Measurements from ENCODE around the gene JAG2. TPM values are rescaled to one million over a fixed set of nuclear protein-coding genes. Genes with fewer than 3 reads are reported as not detected.
A peak's percentile ranks its signal among the peaks of the same experiment; 100 is the strongest.

The JAG2 gene
- total and polyA plus RNA-seq, 3 donors from 2014 or later = 12.9 to 21.3 (median 20.4) TPM

DNA sequence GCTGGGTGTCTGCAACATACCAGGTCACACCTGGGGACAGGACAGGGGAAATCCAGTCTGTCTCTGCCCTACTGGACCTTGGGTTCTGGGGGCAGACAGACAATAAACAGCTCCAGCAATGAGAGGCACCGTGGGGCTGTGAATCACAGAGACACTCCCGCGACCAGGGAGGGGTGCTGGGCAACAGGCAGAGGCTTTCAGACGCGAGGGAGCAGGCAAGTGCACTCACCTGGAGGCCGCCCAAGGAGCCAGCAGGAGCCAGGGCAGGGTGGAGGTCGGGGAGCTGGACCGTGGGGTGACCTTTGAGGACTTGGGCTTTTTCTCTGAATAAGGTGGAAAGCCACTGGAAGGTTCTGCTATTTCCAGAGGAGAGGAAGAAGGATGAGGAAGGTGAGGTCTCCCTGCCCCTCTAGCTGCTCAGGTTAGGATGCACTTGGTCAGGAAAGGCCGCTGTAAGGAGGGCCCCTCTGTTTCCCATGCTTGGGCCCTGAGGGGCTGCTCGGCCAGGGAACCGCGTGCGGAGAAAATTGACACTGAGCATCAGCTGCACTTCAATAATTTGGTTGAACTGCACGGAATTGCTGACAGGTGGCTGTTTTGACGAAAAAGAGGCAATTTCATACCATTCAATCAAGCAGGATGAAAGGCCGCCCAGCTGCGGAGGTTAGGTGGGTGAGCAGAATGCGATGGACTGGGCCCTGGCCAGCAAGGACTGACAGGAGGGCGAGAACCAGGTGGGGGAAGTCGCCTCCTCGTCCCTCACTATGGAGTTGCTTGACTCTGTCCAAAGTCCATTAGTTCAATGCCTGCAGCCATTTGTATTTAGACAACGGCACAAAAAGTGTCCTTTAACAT is 42.2 kb downstream of the JAG2 start:
- WGBS, 2 donors = 73 to 82% methylated on average over 22 of the region's 22 CpGs
- Histone ChIP-seq H3K27ac (no peak overlapping the region), H3K4me3 (no peak overlapping the region), H3K4me1 (no peaks in the 10 kb centered on the region), H3K27me3 (no peaks in the 10 kb centered on the region), H3K9me3 (no peaks in the 10 kb centered on the region), H3K36me3 (ENCODE audit: low read depth, missing control alignments) (no peaks in the 10 kb centered on the region)
- DNase-seq = peak; percentile 12
- intact Hi-C loops (cut with DNase I; ENCODE audit: low total_unique reads) = no loop called here
- TF ChIP-seq POLR2A (IDR thresholded peaks at IDR 0.05) (no peak), CTCF (IDR thresholded peaks at IDR 0.05) (no peak)

DNA sequence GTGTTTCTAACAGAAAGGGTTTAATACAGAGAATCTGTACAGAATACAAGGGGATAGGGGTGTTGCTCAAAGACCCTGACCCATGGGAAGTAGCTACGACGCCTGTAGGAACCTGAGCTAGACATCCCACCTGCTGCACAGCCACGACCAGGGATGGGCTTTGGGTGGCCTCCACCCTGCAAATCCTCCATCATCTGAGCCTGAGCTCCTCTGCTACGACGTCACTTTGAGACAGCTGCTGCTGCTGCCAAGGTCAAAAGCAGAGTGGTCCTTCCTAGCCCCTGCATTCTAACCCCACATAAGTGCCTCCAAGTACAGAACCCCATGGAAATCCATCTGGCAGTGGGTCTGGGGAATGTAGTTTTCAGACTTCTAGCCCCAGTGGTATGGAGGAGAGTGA is 43.8 kb downstream of the JAG2 start:
- H3K27ac ChIP-seq = no peak overlapping the region
- WGBS, 2 donors = 61 to 76% methylated on average over 5 of the region's 5 CpGs
- no peak overlapping the region for H3K4me3 ChIP-seq
- DNase-seq = peak; percentile 4
- intact Hi-C loops (cut with DNase I; ENCODE audit: low total_unique reads) = no loop called here
- H3K9me3 ChIP-seq = no peaks in the 10 kb centered on the region
- TF ChIP-seq POLR2A (IDR thresholded peaks at IDR 0.05) = no peak
- TF ChIP-seq CTCF (IDR thresholded peaks at IDR 0.05) = no peak
- no peaks in the 10 kb centered on the region for H3K4me1 ChIP-seq
- H3K27me3 ChIP-seq = no peaks in the 10 kb centered on the region
- H3K36me3 ChIP-seq (ENCODE audit: low read depth, missing control alignments) = no peaks in the 10 kb centered on the region

- WGBS, 2 donors = 71 to 77% methylated on average over 17 of the region's 17 CpGs
- H3K27me3 ChIP-seq = no peaks in the 10 kb centered on the region
- intact Hi-C loops (cut with DNase I; ENCODE audit: low total_unique reads) = no loop called here
- no peak overlapping the region for H3K4me3 ChIP-seq
- no peak overlapping the region for H3K27ac ChIP-seq
- H3K9me3 ChIP-seq = no peaks in the 10 kb centered on the region
- no peak for TF ChIP-seq POLR2A (IDR thresholded peaks at IDR 0.05)
- no peak for TF ChIP-seq CTCF (IDR thresholded peaks at IDR 0.05)
- DNase-seq = peak; percentile 7
- no peaks in the 10 kb centered on the region for H3K4me1 ChIP-seq
- H3K36me3 ChIP-seq (ENCODE audit: low read depth, missing control alignments) = no peaks in the 10 kb centered on the region
Measured at GRCh38 chr14:105123981-105124765, 44.4 kb downstream of the JAG2 start.

GRCh38 chr14:105123064-105123665 is 45.4 kb downstream of the JAG2 start:
- intact Hi-C loops (cut with DNase I; ENCODE audit: low total_unique reads) = no loop called here

More at GRCh38 chr14:105123064-105123665, 45.4 kb downstream of the JAG2 start:
- no peaks in the 10 kb centered on the region for H3K27me3 ChIP-seq
- H3K4me1 ChIP-seq = no peaks in the 10 kb centered on the region
- no peaks in the 10 kb centered on the region for H3K9me3 ChIP-seq
- no peak overlapping the region for H3K4me3 ChIP-seq
- no peak overlapping the region for H3K27ac ChIP-seq
- DNase-seq = no peak
- WGBS, 2 donors = 90 to 91% methylated on average over 5 of the region's 5 CpGs
- no peak for TF ChIP-seq CTCF (IDR thresholded peaks at IDR 0.05)
- TF ChIP-seq POLR2A (IDR thresholded peaks at IDR 0.05) = no peak
- no peaks in the 10 kb centered on the region for H3K36me3 ChIP-seq (ENCODE audit: low read depth, missing control alignments)

All from testis (tissue), 3 donors.